Prostate gland (tissue), 2 donors: ENCODE data around the gene GSTM4.

Experiments
- POLR2A ChIP-seq: fragments of 450-650 bp; IDR thresholded peaks from one replicate; pipeline ENCODE4 v1.6.1; 2016; ENCODE audit warnings: antibody characterized with exemption, mild to moderate bottlenecking
- POLR2AphosphoS5 ChIP-seq: sonication (generic); formaldehyde crosslinking; IDR thresholded peaks from one replicate; pipeline ENCODE4 v1.6.1; 2017; ENCODE audit warnings: antibody characterized with exemption
- TF ChIP-seq, protein P1 (sequence below), 4 experiments: fragments of 200-600 bp in 2 of 4; fragments of 450-650 bp in 2 of 4; sonication (generic) in 2 of 4; IDR thresholded peaks; 1 replicate in 3 of 4; 2 replicates in 1 of 4; pipeline ENCODE4 v1.5.1; 2016 to 2019; ENCODE audit warnings: antibody characterized with exemption in 4 of 4, mild to moderate bottlenecking in 2 of 4, moderate library complexity in 2 of 4

DNA sequence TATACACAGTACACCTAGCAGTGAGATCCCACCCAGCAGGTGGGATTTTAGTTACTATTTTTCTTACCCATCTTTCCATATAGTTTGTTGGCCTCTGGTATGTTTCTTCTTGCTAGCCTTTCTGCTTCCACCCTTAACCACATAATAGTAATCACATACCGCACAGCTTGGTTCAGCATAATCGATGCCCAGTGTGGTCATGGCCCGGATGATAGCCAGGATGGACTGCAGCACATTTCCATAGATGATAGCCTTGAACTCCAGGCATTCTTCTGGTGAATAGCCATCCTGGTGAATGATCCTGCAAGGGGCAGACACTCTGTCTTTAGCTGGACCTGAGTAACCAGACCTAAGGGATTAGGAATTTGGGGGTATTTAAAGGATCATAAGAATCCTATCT is 46.0 kb upstream of the GSTM4 start:
- TF ChIP-seq, protein P1, sequence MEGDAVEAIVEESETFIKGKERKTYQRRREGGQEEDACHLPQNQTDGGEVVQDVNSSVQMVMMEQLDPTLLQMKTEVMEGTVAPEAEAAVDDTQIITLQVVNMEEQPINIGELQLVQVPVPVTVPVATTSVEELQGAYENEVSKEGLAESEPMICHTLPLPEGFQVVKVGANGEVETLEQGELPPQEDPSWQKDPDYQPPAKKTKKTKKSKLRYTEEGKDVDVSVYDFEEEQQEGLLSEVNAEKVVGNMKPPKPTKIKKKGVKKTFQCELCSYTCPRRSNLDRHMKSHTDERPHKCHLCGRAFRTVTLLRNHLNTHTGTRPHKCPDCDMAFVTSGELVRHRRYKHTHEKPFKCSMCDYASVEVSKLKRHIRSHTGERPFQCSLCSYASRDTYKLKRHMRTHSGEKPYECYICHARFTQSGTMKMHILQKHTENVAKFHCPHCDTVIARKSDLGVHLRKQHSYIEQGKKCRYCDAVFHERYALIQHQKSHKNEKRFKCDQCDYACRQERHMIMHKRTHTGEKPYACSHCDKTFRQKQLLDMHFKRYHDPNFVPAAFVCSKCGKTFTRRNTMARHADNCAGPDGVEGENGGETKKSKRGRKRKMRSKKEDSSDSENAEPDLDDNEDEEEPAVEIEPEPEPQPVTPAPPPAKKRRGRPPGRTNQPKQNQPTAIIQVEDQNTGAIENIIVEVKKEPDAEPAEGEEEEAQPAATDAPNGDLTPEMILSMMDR (IDR thresholded peaks at IDR 0.05): no peak
- TF ChIP-seq POLR2AphosphoS5 (no peak), POLR2A (no peak)
